Spleen (tissue), 7 donors: Measurements from ENCODE around the gene C6orf136.

ENCODE experiments used
- CTCF ChIP-seq, 11 experiments: fragments of 200-600 bp in 7 of 11; fragments of 450-650 bp in 4 of 11; sonication (generic) in 4 of 11; IDR thresholded peaks in 8 of 11; conservative IDR thresholded peaks in 3 of 11; 1 replicate in 7 of 11; 2 replicates in 4 of 11; pipeline versions ENCODE4 v1.4.0 to v1.8.0; 2016 to 2021; ENCODE audit warnings: antibody characterized with exemption in 11 of 11, inconsistent platforms in 4 of 11, mild to moderate bottlenecking in 1 of 11
- POLR2A ChIP-seq, 3 donors: fragments of 450-650 bp; IDR thresholded peaks; one replicate each; pipeline ENCODE4 v1.5.1; 2017; ENCODE audit warnings: antibody characterized with exemption in 3 of 3, mild to moderate bottlenecking in 1 of 3
- POLR2AphosphoS5 ChIP-seq, 3 donors: sonication (generic); formaldehyde crosslinking; IDR thresholded peaks; one replicate each; pipeline ENCODE4 v1.5.1; 2017; ENCODE audit warnings: antibody characterized with exemption in 3 of 3
- donor health status: DM: no; HTN: no; CAD: no; lungs with moderate emphysema.
- donor health status: DM: no; HTN: no; CAD: no.
- donor health status: DM: no; HTN: no; CAD: no.

GRCh38 chr6:30685157-30686008 lies 38.5 kb downstream of the C6orf136 start:
- TF ChIP-seq POLR2A (IDR thresholded peaks at IDR 0.05) (no peak), POLR2AphosphoS5 (IDR thresholded peaks at IDR 0.05) (peak in 2 of 3 donors; percentile 37 to 52), CTCF (IDR thresholded peaks at IDR 0.05 in 8 of 11, conservative IDR thresholded peaks at IDR 0.05 in 3 of 11) (peak in 2 of 11 experiments; percentile 19 to 33)
